HepG2 (cell line): ENCODE measurements around the gene CAPG. TPM values are rescaled to one million over a fixed set of nuclear protein-coding genes. Genes with fewer than 3 reads are reported as not detected.

Source experiments
- EED ChIP-seq: sonication (generic); formaldehyde crosslinking; IDR thresholded peaks from 2 replicates; pipeline ENCODE4 v1.5.0; 2020; ENCODE audit warnings: mild to moderate bottlenecking, missing genetic modification reagents
- MEIS1 ChIP-seq: sonication (generic); formaldehyde crosslinking; IDR thresholded peaks from 2 replicates; pipeline ENCODE4 v1.9.0; 2021; ENCODE audit warnings: mild to moderate bottlenecking, missing genetic modification reagents, moderate library complexity, borderline replicate concordance
- ZNF180 ChIP-seq: sonication (generic); formaldehyde crosslinking; IDR thresholded peaks from 2 replicates; pipeline ENCODE4 v1.4.0; 2020; ENCODE audit warnings: low read depth, missing genetic modification reagents, borderline replicate concordance
- ZNF720 ChIP-seq: sonication (generic); formaldehyde crosslinking; IDR thresholded peaks from 2 replicates; pipeline ENCODE4 v1.4.0; 2020; ENCODE audit warnings: missing genetic modification reagents
- ZNF746 ChIP-seq: sonication (generic); formaldehyde crosslinking; IDR thresholded peaks from 2 replicates; pipeline ENCODE4 v1.8.0; 2022; ENCODE audit warnings: mild to moderate bottlenecking, missing genetic modification reagents
- ZNF879 ChIP-seq: sonication (generic); formaldehyde crosslinking; IDR thresholded peaks from 2 replicates; pipeline ENCODE4 v1.8.1; 2023; ENCODE audit warnings: missing genetic modification reagents
- polyA plus RNA-seq, 8 experiments: library from polyadenylated mRNA; depleted of rRNA in 3 of 8; stranded (reverse) in 7 of 8; unstranded in 1 of 8; fragments of >200 nt; fragmentation: Illumina TruSeq in 4 of 8; extraction: Trizol in 4 of 8; gene quantifications; 2 replicates each; pipeline versions ENCODE4 v1.2.1 to v1.2.3, GENCODE V29; 2011 to 2016; ENCODE audit warnings: low read depth in 4 of 8, missing spikeins in 1 of 8, mixed read lengths in 1 of 8; ENCODE audit not compliant: insufficient read depth in 1 of 8
- total RNA-seq, 5 experiments: library from RNA; depleted of rRNA; stranded (reverse); fragments of >200 nt; fragmentation: Illumina TruSeq; extraction: Trizol; gene quantifications; 2 replicates each; pipeline ENCODE4 v1.2.3, GENCODE V29; 2016; ENCODE audit warnings: low read depth in 1 of 5
- TF ChIP-seq, protein P1 (sequence below): sonication (generic); formaldehyde crosslinking; IDR thresholded peaks from 2 replicates; pipeline ENCODE4 v1.5.0; 2020; ENCODE audit warnings: mild to moderate bottlenecking, missing genetic modification reagents
- TF ChIP-seq, protein P2 (sequence below): sonication (generic); formaldehyde crosslinking; IDR thresholded peaks from 2 replicates; pipeline ENCODE4 v1.4.0; 2020; ENCODE audit warnings: missing genetic modification reagents
- TF ChIP-seq, protein P3 (sequence below): sonication (generic); formaldehyde crosslinking; IDR thresholded peaks from 2 replicates; pipeline ENCODE4 v1.5.0; 2020; ENCODE audit warnings: missing genetic modification reagents
- TF ChIP-seq, protein P4 (sequence below): IDR thresholded peaks from 2 replicates; pipeline ENCODE4 v1.6.1; 2016; ENCODE audit warnings: missing compliant biosample characterization, missing genetic modification reagents, borderline replicate concordance
- TF ChIP-seq, protein P5 (sequence below): sonication (generic); formaldehyde crosslinking; IDR thresholded peaks from 2 replicates; pipeline ENCODE4 v1.4.0; 2020; ENCODE audit warnings: missing genetic modification reagents
- TF ChIP-seq, protein P6 (sequence below): sonication (generic); formaldehyde crosslinking; IDR thresholded peaks from 2 replicates; pipeline ENCODE4 v1.8.0; 2022; ENCODE audit warnings: missing genetic modification reagents, mild to moderate bottlenecking, borderline replicate concordance
- TF ChIP-seq, protein P7 (sequence below): sonication (generic); formaldehyde crosslinking; IDR thresholded peaks from 2 replicates; pipeline ENCODE4 v1.4.0; 2020; ENCODE audit warnings: missing genetic modification reagents
- TF ChIP-seq, protein P8 (sequence below): IDR thresholded peaks from 2 replicates; pipeline ENCODE4 v1.6.1; 2016; ENCODE audit warnings: missing biosample characterization, missing genetic modification reagents, low read depth

Gene CAPG
- total and polyA plus RNA-seq, 2 of the 13 experiments (the other 11 are each of a cell fraction or from before 2014, with no cell fraction given), result 12.7 to 18.2 TPM

DNA sequence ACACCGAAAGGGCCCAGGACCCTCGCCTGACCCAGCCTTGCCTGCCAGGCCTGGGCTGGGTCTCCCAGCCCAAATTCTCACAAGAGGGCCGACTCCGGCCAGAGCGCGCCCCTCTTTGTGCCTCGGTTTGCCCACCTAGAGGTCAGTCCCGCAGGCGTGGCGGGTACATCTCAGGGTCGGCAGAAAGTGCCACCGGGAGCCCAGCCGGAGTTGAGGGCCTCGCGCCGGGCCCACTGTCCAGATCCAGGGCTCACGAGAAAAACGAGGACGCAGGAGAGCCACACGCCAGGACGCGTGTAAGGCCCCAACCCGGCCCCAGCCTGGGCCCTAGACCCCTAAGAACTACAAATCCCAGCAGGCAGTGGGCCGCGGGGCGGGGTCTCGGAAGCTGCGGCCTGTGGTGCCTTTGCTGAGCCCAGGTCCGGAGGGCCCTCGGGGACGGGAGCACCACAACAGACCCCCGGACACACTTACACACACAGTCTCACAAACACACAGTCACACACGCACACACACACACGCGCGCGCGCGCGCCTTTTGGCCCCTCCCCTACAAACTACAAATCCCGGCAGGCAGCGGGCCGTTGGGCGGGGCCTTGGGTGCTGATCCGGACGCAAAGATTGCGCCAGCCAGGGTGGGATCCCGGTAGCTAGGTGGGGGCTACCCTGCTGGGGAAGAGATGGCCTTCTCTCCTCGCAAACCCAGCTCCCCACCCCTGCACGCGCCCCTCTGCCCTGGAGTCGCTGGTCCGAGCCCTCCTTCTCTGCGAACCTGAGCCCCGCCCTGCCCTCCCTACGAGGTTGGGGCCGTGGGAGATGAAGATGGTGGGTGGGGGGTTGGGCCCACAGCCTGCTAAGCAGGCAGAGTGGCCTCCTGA, 8.2 kb upstream of the CAPG start, which contains the start of gene SH2D6 (continued):
- TF ChIP-seq, protein P1, sequence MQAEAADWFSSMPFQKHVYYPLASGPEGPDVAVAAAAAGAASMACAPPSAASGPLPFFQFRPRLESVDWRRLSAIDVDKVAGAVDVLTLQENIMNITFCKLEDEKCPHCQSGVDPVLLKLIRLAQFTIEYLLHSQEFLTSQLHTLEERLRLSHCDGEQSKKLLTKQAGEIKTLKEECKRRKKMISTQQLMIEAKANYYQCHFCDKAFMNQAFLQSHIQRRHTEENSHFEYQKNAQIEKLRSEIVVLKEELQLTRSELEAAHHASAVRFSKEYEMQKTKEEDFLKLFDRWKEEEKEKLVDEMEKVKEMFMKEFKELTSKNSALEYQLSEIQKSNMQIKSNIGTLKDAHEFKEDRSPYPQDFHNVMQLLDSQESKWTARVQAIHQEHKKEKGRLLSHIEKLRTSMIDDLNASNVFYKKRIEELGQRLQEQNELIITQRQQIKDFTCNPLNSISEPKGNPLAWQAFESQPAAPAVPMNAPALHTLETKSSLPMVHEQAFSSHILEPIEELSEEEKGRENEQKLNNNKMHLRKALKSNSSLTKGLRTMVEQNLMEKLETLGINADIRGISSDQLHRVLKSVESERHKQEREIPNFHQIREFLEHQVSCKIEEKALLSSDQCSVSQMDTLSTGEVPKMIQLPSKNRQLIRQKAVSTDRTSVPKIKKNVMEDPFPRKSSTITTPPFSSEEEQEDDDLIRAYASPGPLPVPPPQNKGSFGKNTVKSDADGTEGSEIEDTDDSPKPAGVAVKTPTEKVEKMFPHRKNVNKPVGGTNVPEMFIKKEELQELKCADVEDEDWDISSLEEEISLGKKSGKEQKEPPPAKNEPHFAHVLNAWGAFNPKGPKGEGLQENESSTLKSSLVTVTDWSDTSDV (CRISPR knock-in tag), result no peak
- TF ChIP-seq, protein P2, sequence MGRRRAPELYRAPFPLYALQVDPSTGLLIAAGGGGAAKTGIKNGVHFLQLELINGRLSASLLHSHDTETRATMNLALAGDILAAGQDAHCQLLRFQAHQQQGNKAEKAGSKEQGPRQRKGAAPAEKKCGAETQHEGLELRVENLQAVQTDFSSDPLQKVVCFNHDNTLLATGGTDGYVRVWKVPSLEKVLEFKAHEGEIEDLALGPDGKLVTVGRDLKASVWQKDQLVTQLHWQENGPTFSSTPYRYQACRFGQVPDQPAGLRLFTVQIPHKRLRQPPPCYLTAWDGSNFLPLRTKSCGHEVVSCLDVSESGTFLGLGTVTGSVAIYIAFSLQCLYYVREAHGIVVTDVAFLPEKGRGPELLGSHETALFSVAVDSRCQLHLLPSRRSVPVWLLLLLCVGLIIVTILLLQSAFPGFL, result 0 out of 2 replicates have a peak, but pooled peaks have one; percentile 48
- TF ChIP-seq ZNF180 (CRISPR knock-in tag) (no peak), ZNF746 (CRISPR knock-in tag) (no peak), ZNF720 (CRISPR knock-in tag) (no peak), ZNF879 (CRISPR knock-in tag) (no peak), MEIS1 (CRISPR knock-in tag) (0 out of 2 replicates have a peak, but pooled peaks have one; percentile 23), EED (CRISPR knock-in tag) (peak; percentile 57; the same call in 1 of the 2 replicates)
- TF ChIP-seq, protein P3, sequence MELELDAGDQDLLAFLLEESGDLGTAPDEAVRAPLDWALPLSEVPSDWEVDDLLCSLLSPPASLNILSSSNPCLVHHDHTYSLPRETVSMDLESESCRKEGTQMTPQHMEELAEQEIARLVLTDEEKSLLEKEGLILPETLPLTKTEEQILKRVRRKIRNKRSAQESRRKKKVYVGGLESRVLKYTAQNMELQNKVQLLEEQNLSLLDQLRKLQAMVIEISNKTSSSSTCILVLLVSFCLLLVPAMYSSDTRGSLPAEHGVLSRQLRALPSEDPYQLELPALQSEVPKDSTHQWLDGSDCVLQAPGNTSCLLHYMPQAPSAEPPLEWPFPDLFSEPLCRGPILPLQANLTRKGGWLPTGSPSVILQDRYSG, result peak; percentile 27
- TF ChIP-seq, protein P4, sequence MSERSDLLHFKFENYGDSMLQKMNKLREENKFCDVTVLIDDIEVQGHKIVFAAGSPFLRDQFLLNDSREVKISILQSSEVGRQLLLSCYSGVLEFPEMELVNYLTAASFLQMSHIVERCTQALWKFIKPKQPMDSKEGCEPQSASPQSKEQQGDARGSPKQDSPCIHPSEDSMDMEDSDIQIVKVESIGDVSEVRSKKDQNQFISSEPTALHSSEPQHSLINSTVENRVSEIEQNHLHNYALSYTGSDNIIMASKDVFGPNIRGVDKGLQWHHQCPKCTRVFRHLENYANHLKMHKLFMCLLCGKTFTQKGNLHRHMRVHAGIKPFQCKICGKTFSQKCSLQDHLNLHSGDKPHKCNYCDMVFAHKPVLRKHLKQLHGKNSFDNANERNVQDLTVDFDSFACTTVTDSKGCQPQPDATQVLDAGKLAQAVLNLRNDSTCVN (CRISPR knock-in tag), result peak; percentile 26; the same call in 1 of the 2 replicates
- TF ChIP-seq, protein P5, sequence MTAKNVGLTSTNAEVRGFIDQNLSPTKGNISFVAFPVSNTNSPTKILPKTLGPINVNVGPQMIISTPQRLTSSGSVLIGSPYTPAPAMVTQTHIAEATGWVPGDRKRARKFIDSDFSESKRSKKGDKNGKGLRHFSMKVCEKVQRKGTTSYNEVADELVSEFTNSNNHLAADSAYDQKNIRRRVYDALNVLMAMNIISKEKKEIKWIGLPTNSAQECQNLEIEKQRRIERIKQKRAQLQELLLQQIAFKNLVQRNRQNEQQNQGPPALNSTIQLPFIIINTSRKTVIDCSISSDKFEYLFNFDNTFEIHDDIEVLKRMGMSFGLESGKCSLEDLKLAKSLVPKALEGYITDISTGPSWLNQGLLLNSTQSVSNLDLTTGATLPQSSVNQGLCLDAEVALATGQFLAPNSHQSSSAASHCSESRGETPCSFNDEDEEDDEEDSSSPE (CRISPR knock-in tag), result peak; percentile 84
- TF ChIP-seq, protein P6, sequence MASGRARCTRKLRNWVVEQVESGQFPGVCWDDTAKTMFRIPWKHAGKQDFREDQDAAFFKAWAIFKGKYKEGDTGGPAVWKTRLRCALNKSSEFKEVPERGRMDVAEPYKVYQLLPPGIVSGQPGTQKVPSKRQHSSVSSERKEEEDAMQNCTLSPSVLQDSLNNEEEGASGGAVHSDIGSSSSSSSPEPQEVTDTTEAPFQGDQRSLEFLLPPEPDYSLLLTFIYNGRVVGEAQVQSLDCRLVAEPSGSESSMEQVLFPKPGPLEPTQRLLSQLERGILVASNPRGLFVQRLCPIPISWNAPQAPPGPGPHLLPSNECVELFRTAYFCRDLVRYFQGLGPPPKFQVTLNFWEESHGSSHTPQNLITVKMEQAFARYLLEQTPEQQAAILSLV, result peak; percentile 55; the same call in 1 of the 2 replicates
- TF ChIP-seq, protein P7, sequence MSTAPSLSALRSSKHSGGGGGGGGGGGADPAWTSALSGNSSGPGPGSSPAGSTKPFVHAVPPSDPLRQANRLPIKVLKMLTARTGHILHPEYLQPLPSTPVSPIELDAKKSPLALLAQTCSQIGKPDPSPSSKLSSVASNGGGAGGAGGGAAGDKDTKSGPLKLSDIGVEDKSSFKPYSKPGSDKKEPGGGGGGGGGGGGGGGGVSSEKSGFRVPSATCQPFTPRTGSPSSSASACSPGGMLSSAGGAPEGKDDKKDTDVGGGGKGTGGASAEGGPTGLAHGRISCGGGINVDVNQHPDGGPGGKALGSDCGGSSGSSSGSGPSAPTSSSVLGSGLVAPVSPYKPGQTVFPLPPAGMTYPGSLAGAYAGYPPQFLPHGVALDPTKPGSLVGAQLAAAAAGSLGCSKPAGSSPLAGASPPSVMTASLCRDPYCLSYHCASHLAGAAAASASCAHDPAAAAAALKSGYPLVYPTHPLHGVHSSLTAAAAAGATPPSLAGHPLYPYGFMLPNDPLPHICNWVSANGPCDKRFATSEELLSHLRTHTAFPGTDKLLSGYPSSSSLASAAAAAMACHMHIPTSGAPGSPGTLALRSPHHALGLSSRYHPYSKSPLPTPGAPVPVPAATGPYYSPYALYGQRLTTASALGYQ (CRISPR knock-in tag), result peak; percentile 76; the same call in 1 of the 2 replicates
- TF ChIP-seq, protein P8, sequence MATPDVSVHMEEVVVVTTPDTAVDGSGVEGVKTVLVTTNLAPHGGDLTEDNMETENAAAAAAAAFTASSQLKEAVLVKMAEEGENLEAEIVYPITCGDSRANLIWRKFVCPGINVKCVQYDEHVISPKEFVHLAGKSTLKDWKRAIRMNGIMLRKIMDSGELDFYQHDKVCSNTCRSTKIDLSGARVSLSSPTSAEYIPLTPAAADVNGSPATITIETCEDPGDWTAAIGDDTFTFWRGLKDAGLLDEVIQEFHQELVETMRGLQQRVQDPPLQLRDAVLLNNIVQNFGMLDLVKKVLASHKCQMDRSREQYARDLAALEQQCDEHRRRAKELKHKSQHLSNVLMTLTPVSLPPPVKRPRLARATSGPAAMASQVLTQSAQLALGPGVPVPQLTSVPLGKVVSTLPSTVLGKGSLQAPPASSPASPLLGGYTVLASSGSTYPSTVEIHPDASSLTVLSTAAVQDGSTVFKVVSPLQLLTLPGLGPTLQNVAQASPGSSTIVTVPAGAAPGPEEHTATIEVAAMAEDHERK (CRISPR knock-in tag), result peak; percentile 64; the same call in 1 of the 2 replicates
